ENCODE measurements around the gene TMEM98.
"Not testable (repeated sequence)": the region's sequence is repeated elsewhere in the genome, so short reads cannot be mapped to it uniquely, and the experiment has no call there.

The TMEM98 gene

DNA sequence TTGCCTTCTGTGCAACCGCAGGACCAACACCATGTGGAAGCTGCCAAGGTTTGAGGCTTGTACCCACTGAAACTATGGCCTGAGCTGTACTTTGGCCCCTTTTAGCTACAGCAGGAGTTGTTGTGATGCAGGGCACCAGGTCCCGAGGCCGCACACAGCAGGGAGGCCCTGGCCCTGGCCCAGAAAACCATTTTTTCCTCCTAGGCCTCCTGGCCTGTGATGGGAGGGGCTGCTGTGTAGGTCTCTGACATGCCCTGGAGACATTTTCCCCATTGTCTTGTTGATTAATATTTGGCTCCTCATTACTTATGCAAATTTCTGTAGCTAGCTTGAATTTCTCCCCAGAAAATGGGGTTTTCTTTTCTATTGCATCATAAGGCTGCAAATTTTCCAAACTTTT is 53.7 kb downstream of the TMEM98 start:
- not testable (repeated sequence) for DNase-seq (ENCODE audit: low read depth)

GRCh38 chr17:32985050-32985756 is 57.2 kb downstream of the TMEM98 start:
- DNase-seq (ENCODE audit: low read depth) = no peak

- not testable (repeated sequence) for DNase-seq (ENCODE audit: low read depth)
These were observed 59.5 kb downstream of the TMEM98 start for GRCh38 chr17:32987453-32987805.

DNA sequence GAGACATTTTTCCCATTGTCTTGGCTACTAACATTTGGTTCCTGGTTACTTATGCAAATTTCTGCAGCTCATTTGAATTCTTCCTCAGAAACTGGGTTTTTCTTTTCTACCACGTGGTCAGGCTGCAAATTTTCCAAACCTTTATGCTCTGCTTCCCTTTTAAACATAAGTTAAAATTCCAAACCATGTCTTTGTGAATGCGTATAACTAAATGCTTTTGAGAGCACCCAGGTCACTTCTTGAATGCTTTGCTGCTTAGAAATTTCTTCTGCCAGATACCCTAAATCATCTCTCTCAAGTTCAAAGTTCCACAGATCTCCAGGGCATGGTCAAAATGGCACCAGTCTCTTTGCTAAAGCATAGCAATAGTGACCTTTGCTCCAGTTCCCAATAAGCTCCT is 59.9 kb downstream of the TMEM98 start:
- DNase-seq (ENCODE audit: low read depth) = not testable (repeated sequence)

DNA sequence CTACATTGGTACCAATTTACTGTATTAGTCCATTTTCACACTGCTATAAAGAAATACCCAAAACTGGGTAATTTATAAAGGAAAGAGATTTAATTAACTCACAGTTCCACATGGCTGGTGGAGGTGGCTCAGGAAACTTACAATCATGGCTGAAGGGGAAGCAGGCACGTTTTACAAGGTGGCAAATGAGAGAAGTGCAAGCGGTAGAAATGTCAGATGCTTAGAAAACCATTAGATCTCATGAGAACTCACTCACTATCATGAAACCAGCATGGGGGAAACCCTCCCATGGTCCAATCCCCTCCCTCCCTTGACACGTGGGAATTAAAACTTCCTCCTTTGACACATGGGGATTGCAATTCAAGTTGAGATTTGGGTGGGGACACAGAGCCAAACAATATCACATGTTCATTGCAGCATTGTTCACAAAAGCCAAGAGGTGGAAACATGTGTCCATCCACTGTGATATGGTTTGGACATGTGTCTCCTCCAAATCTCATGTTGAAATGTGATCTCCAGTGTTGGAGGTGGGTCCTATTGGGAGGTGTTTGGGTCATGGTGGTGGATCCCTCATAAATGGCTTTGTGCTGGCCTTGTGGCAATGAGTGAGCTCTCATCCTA is 60.6 kb downstream of the TMEM98 start:
- DNase-seq (ENCODE audit: low read depth) = no peak

GRCh38 chr17:32992321-32993033 is 64.5 kb downstream of the TMEM98 start:
- no peak for DNase-seq (ENCODE audit: low read depth)

DNA sequence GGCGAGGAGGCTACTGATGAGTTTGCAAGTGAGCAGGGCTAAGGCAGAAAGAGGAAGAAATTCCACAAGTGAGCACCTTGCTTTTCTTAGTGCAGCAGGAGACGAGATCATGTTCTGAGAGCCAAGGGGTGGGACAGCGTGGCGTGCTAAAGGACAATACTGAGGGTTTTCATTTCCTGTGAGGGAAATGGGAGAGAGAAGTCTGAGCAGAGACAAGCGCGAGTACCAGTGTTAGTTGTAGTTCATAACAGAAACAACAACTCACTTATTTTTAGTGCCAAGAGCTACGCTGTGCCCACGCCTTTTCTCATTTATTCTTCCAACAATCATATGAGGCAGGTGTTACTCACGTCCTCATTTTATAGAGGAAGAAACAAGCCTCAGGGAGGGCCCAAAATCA is 66.0 kb downstream of the TMEM98 start:
- no peak for DNase-seq (ENCODE audit: low read depth)
